Measurements from ENCODE around the gene MDN1. TPM values are rescaled to one million over a fixed set of nuclear protein-coding genes. Genes with fewer than 3 reads are reported as not detected.

The MDN1 gene
- total RNA-seq, 1 experiment from 2014 or later = 20.5 TPM

- no TSS peak for BruUV-seq (replicated peaks)
- Histone ChIP-seq H4K20me1 (ENCODE audit: low read length) (no peaks in the 10 kb centered on the region), H3K9me2 (replicated peaks; ENCODE audit: low read length) (no peaks in the 10 kb centered on the region), H2AFZ (ENCODE audit: low read length) (no peak overlapping the region), H3K9me3 (ENCODE audit: low read length) (no peaks in the 10 kb centered on the region), H3K36me3 (ENCODE audit: low read depth, low read length) (peaks cover 26% of the 10 kb centered on the region), H3F3A (ENCODE audit: low read length, unreplicated experiment) (no peaks in the 10 kb centered on the region), H3K4me2 (ENCODE audit: low read length) (no peak overlapping the region), H3K4me3 (ENCODE audit: low read length) (no peak overlapping the region), H3K27me3 (ENCODE audit: low read length) (no peaks in the 10 kb centered on the region), H3K79me2 (ENCODE audit: low read length) (no peaks in the 10 kb centered on the region), H3K4me1 (ENCODE audit: insufficient read depth, low read length) (no peaks in the 10 kb centered on the region), H3K27ac (ENCODE audit: low read length) (no peak overlapping the region), H3K9ac (ENCODE audit: low read length) (no peak overlapping the region)
- POLR2A ChIA-PET (ENCODE audit: unreplicated experiment) = no interaction called here
- DNase-seq (no peak), ATAC-seq (no peak)
- TF ChIP-seq CTCF (conservative IDR thresholded peaks at IDR 0.05; ENCODE audit: low read depth, low read length) = no peak; the same call in 1 of the 2 replicates
- TF ChIP-seq EZH2 (IDR thresholded peaks at IDR 0.05; ENCODE audit: low read length, unreplicated experiment) = no peak
- no peak for TF ChIP-seq EZH2phosphoT487 (IDR thresholded peaks at IDR 0.05; ENCODE audit: borderline replicate concordance, low read length)
- intact Hi-C loops (cut with micrococcal nuclease) = no loop called here
- CTCF ChIA-PET = no interaction called here
Observed at GRCh38 chr6:89776583-89777233, 42.9 kb downstream of the MDN1 start.

GRCh38 chr6:89775150-89775549, 44.4 kb downstream of the MDN1 start:
- BruUV-seq (replicated peaks) = no TSS peak
- no peak overlapping the region for H3K9ac ChIP-seq (ENCODE audit: low read length)
- CTCF ChIA-PET = no interaction called here

More at GRCh38 chr6:89775150-89775549, 44.4 kb downstream of the MDN1 start:
- no peak for DNase-seq
- no peak overlapping the region for H2AFZ ChIP-seq (ENCODE audit: low read length)
- H4K20me1 ChIP-seq (ENCODE audit: low read length) = no peaks in the 10 kb centered on the region
- peaks cover 26% of the 10 kb centered on the region for H3K36me3 ChIP-seq (ENCODE audit: low read depth, low read length)
- H3K4me1 ChIP-seq (ENCODE audit: insufficient read depth, low read length) = no peaks in the 10 kb centered on the region
- no peak overlapping the region for H3K4me2 ChIP-seq (ENCODE audit: low read length)
- no peak for ATAC-seq
- no peak for TF ChIP-seq EZH2 (IDR thresholded peaks at IDR 0.05; ENCODE audit: low read length, unreplicated experiment)
- TF ChIP-seq EZH2phosphoT487 (IDR thresholded peaks at IDR 0.05; ENCODE audit: borderline replicate concordance, low read length) = no peak
- TF ChIP-seq CTCF (conservative IDR thresholded peaks at IDR 0.05; ENCODE audit: low read depth, low read length) = no peak
- H3K27me3 ChIP-seq (ENCODE audit: low read length) = no peaks in the 10 kb centered on the region
- no peaks in the 10 kb centered on the region for H3K9me2 ChIP-seq (replicated peaks; ENCODE audit: low read length)
- H3F3A ChIP-seq (ENCODE audit: low read length, unreplicated experiment) = no peaks in the 10 kb centered on the region
- H3K79me2 ChIP-seq (ENCODE audit: low read length) = no peaks in the 10 kb centered on the region
- H3K4me3 ChIP-seq (ENCODE audit: low read length) = no peak overlapping the region
- H3K27ac ChIP-seq (ENCODE audit: low read length) = no peak overlapping the region
- no peaks in the 10 kb centered on the region for H3K9me3 ChIP-seq (ENCODE audit: low read length)
- POLR2A ChIA-PET (ENCODE audit: unreplicated experiment) = no interaction called here
- intact Hi-C loops (cut with micrococcal nuclease) = no loop called here
